Measurements from ENCODE around the gene NAT9.

Gene NAT9

GRCh38 chr17:74778960-74779359 is 2.8 kb upstream of the NAT9 start:
- no peak for DNase-seq

DNA sequence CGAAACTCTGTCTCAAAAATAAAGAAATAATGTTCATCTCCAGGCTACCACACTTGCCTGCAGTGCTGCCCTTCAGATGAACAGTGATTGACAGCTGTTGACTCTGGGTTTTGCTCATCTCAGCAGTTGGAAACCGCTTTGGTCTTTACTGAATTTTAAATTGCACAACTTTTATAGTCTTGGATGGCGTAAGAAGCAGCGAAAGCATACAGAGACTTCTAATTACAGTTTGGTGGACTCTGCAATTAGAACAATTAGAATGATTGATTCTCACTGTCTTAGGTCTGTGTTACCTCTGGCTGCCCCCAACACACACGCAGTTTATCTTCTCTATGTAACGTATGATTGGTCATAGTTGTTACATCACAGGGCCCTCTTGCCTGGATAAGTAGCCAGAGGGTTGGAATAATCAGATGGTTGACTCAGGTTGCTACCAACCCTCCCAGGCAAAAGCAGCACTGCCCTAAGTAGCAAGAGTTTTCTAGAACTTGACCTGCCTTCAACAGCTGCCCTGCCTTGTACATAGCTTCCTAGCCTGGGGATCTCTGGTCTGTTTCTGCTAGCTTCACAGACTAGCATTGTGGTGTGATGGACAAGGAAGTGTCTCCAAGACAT is 1.9 kb upstream of the NAT9 start:
- no peak for DNase-seq

- no peak for DNase-seq
Measured at GRCh38 chr17:74776990-74777389, 845 bp upstream of the NAT9 start.

DNA sequence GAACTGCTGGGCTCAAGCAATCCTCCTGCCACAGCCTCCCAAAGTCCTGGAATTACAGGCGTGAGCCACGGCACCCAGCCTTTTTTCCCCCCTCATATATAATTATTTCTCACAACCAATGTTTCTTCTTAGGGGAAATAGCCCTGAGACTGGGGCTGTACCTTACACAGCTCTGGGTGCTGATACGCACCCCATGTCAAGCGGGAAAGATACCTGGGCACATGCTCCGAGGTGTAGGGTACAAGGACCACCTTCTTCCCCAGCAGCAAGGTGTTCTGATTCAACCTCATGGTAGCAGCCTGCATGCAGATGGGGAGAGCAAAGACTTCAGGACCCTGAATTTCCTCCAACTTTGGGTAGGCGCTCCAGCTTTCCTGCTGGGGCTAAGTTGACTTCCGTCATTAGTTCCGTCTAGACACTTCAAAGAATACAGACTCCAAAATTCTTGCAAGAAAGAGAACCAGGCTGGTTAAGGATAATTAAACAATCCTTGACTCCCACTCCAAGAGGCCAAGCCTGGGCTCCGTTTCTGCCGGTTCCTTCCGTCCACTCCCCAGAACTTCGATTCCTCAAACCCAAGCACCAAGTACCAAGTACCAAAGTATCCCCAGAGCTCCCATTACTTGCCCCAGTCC is 619 bp downstream of the NAT9 start:
- no peak for DNase-seq

DNA sequence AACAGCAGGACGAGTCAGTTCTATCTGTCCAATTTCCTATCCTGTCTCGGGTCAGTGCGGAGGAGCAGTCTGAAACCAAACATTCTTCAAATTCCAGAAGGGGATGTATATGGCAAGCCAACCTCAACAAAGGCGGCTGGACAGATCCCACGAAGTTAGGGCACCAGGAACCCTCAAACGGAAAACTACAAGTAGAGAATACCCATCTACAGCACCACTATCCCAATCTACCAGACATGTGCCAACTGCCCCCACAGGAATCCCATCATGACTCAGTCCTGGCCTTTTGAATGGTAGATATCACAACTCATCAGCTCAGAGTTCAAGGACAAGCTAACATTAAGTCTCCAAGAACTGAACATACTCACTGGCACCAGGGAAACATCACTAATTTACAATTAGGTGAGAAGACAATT is 2.3 kb downstream of the NAT9 start:
- no peak for DNase-seq

DNA sequence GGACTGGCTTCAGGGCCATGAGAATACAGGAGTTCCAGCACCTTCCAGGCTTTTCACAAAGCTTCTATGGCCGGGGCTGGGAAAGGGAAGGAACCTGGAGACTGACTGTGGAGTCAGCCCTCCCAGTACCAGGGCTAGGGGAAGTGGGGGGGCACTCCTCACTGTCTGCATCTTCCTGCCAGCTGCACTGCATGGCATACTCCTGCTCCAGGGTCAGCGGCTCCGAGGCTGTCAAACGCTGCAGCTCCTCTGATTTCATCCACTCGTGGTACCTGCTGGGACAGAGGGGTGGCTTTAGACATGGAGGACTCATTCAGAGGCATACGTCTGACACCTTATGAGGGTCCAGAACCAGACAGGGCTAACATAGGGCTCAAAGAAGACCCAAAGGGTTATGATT is 2.7 kb downstream of the NAT9 start:
- DNase-seq, result no peak

DNA sequence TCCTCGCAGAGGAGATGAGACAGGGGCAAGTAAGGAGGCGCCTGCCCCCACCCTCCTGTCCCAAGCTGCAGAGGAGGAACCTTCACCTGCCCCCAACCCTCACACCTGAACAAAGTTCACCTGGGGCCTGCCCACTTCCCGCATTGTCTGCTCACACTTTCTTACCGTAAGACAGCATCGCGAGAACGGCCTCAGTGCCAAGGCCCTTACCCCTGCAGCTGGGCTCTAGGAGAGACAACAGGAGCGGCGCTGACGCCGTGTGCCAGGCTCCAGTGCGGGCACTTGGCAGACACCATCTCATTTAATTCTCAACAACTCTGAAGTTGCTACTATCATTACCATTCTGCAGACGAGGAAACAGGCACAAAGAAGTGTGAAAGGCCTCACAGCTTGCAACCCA is 4.1 kb downstream of the NAT9 start:
- no peak for DNase-seq

GRCh38 chr17:74771319-74771914 is 4.7 kb downstream of the NAT9 start:
- no peak for DNase-seq

DNA sequence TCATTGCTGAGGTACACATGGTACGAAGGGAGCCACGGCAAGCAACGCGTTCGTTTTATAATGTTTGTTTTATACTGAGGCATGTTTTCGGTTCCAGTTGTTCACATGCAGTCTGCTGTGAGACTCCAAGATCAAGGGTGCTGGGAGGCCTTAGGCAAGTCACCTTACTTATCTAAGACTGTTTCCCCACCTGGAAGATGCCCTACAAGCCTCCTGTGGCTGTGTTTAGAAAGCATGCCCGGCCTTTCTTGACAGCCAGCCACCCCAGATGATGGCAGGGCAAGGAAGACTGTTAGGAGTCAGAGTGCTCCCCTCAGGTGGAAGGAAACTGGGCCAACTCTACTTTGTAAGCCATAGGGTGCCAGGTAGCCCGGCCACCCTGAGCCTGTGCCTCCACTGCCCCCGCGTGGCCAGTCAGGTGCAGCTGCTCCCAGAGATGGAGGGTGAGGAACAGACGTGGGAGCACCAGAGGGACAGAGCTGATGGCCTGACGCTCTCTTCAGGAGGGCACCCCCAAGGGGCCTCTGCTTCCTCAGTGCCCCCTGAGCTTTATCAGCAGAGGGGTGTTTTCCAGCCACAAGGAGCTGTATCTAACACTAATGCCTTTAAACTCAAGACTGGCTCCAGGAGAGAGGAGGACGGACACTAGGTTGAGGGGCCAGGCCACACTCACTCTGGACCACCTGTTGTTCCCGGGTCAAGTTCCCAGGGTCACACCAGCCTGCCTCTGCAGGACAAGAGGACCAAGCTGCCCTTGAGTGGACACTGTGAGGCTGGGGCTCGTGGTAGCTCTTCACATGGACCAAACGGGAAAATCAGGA is 5.4 kb downstream of the NAT9 start:
- DNase-seq, result peak; percentile 80

DNA sequence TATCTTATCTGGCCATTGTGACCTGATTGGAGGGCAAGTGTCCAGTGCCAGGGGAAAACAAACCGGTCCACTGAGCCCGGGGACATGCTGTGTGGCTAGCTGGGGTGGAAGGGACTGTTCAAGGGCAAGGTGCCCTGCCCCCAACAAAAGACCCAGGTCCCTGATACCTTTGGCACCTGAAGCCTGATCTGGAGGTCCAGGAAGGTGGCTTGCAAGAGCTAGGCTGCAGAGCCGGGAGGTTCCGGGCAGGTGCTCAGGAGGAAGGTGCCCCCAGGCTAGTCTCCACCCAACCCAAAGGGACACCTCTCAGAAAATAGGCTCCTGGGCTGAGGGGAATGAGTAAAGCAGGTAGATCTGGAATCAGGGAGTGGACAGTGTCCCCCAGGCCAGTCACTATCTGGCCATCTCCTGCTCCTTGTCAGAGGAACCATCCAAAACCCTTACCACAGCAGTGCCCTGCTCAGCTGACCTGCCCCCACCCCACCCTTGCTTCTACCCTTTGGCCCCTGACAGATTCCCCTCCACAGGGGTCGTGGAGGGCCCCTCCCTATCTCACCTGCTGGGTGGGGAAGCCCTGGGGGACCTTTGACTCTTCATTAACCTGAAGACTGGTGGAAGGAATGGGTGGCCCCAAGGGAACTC is 6.2 kb downstream of the NAT9 start:
- DNase-seq, result no peak

GRCh38 chr17:74769266-74769855 is 6.8 kb downstream of the NAT9 start:
- DNase-seq, result no peak

DNA sequence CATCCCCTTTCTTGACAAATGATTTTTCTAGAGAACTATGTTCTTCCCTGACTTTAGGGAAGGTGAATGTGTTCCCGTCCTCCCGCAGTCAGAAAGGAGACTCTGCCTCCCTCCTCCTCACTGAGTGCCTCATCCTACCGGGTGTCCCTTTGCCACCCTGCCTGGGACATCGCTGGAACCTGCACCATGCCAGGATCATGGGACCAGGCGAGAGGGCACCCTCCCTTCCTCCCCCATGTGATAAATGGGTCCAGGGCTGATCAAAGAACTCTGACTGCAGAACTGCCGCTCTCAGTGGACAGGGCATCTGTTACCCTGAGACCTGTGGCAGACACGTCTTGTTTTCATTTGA is 7.4 kb downstream of the NAT9 start:
- DNase-seq, result no peak

DNA sequence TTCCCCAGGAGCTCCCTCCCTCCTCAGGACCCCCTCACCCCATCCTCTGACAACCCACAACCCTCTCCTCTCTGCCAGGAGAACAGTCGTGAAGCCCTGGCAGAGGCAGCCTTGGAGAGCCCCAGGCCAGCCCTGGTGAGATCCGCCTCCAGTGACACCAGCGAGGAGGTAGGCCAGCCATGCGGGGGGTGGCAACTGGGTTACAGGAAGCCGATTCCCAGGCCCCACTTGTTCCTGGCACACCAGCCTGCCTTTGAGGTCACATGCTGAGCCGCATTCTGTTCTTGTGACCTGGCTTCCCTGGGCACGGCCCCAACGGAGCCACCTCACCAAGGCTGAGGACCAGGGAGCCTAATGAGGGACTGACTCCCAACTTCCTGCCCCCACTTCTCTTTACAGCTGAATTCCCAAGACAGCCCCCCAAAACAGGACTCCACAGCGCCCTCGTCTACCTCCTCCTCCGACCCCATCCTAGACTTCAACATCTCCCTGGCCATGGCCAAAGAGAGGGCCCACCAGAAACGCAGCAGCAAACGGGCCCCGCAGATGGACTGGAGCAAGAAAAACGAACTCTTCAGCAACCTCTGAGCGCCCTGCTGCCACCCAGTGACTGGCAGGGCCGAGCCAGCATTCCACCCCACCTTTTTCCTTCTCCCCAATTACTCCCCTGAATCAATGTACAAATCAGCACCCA is 7.9 kb downstream of the NAT9 start:
- DNase-seq, result no peak

GRCh38 chr17:74767111-74767516 is 9.0 kb downstream of the NAT9 start:
- no peak for DNase-seq

- DNase-seq, result no peak
Measured at GRCh38 chr17:74766413-74766812, 9.7 kb downstream of the NAT9 start.

DNA sequence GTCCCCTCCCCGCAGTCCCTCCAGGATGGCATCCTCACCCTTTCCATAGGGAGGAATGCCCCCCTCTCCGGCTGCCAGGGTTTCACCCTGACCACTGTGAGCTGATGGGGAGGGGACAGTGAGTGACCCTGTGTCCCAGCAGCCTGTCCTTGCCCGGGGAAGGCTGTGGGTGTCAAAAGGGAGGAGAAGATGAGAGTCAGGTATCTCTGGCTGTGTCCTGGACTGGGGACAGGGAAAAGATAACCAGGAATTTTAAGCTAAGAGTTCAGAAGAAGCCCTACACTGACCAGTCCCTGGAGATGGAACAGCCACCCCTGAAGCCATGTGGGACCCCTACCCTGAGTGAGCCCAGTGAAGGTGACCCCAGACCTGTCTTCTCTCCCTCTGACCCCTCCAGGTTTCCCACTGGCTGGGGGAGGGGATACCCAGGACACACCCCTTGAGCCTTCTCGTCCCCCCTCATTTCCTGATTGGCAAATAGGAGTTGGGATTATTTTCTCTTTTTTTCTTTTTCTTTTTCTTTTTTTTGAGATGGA is 11.3 kb downstream of the NAT9 start:
- no peak for DNase-seq

- DNase-seq, result no peak
Measured at GRCh38 chr17:74763565-74764387, 12.4 kb downstream of the NAT9 start.

DNA sequence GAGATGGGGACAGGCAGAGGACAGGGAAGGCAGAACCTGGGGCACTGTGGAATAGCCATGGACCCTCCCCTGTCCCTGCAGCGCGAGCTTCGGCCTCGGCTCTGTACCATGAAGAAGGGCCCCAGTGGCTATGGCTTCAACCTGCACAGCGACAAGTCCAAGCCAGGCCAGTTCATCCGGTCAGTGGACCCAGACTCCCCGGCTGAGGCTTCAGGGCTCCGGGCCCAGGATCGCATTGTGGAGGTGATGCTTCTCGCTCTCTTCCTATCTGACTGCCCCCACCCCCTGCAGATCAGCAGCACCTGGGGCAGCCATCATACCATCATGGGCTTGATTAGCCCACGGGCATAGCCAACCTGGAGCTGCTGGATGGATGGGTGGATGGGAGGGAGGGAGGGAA is 14.2 kb downstream of the NAT9 start:
- DNase-seq, result no peak

DNA sequence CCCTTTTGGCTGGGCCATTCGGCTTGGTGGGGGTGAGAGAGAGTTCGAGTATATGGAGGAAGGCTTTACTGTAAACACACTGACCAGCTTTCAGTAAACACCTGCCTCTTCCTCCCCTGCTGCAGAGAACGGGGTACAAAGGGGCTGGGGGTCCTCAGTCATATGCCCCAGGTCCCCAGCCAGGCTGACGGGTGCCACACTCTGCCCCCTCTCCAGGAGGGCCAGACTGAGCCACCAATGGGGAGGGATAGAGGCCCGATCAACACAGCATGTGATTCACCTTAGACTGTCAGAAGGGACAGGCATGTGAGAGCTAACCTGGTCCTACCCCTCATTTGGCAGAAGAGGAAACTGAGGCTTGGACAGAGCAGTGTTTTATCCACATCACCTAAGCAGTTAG is 14.7 kb downstream of the NAT9 start:
- no peak for DNase-seq

DNA sequence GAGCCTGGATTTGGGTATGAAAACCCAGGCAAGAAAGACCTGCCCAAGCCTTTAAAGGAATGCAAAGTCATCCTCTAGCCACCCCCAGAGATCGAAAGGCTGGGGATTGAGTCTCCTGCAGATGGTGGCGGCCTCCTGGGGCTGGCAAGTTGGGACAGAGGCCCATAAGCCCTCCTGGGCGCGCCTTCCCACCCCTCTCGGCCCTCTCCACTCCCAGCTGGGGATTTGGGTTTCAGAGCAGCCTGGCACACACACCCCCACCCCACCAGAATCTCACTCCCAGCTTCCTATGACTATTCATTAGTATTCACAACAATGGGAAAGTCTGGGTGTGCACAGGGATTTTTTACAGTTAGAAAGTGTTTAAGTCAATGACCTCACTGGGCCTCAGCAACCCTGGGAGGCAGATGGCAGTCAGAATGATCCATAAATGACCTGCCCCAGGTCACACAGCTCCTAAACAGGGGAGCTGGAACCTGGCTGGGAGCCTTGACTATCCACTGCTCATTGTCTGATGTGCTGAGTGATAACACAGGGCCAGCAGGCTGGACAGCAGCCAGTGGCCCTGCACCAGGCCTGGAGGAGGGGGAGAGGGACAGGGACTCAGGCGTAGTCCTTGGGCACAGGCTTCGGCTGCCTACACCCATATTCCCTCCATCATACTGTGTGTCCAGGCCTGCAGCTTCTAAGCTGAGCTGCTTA is 15.6 kb downstream of the NAT9 start:
- no peak for DNase-seq

DNA sequence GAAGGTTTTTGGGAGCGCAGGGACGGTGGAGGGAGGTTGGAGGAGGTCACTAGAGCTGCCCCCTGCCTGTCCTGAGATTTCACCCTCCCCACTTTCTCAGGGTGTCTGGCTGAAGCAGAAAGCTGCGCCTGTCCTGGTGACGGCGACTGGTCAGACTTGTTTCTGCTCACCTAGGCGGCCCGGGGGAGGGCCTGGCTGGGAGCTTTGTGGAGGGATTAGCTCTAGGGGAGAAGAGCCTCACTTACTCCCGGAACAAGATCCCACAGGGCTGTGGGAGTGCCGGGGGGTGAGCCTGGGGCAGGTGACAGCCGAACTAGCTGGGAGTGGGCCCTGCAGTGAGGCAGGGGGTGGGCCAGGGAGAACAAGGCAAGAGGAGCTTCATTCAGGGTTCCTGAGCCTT is 16.2 kb downstream of the NAT9 start:
- no peak for DNase-seq

Measured in activated CD8-positive, alpha-beta memory T cell treated with anti-CD3 and anti-CD28 coated beads, Interleukin-2, amount 50 U/mL, for 48 hours (primary cell).